ENCODE data around the gene TMEM121B.

- TF ChIP-seq CTCF (IDR thresholded peaks at IDR 0.05; ENCODE audit: low read length) (no peak), EZH2 (IDR thresholded peaks at IDR 0.05; ENCODE audit: borderline replicate concordance, low read length) (no peak)
Measured at GRCh38 chr22:17117400-17117799, 3.8 kb downstream of the TMEM121B start.
